ENCODE measurements around the gene HFE. TPM values are rescaled to one million over a fixed set of nuclear protein-coding genes. Genes with fewer than 3 reads are reported as not detected.

The HFE gene
- total RNA-seq, 3 donors from 2014 or later (not counting 1 experiment from before 2014, with no cell fraction given): 1.5 to 2.3 (median 1.8) TPM

DNA sequence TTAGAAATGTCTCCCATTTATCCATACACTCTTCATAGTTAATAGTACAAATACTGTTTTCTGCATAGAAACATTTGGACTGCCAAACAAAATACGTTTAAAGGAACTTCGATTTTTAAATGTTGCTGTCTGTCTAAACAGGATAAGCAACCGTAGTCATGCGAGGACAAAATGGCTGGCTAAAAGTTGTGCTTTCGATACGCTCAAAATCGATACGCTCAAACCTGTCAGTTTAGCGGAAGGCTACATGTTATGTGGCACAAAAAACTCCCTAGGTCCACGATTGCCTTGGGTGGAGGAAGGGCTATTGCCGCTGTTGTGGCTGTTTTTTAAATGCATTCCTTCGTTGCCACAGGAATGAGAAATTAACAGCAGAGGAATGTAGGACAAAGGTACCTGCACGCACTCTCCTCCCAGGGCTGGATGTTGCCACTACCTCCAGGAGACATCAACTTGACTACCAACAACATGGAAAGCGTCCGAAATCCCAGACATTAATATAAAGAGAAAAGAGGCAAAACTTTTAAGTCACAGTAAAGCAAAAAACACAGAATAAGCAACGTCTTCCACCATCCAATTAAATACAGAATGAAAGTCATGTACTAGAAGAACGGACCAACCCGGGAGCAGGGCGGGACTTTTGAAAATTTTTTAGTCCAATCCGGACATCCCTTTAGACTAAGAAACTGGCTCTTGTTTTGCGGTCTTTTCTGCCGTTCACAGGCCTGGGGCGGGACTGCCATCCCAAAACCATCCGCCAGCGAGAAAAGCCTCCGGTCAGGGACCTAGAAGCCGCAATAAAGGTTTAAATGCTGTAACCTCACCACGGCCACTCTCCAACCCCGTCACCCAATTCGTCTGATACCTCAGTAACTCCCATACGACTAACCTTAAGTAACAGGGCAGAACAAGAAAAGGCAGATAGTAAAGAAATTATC, 32.2 kb upstream of the HFE start:
- no peaks in the 10 kb centered on the region for H3K36me3 Mint-ChIP-seq
- H3K27me3 Mint-ChIP-seq (ENCODE audit: low read depth in 2 of 2): no peaks in the 10 kb centered on the region
- peaks cover 19% of the 10 kb centered on the region for H3K4me1 ChIP-seq (ENCODE audit: control insufficient read depth, insufficient read depth, low read length)
- peak overlapping the region; percentile 92 for H3K27ac ChIP-seq (ENCODE audit: low read length)
- H3K4me1 Mint-ChIP-seq: peaks cover 29 to 35% of the 10 kb centered on the region in 2 donors
- H3K9me3 ChIP-seq (ENCODE audit: control insufficient read depth, insufficient read depth, low read length): no peaks in the 10 kb centered on the region
- no peaks in the 10 kb centered on the region for H3K27me3 ChIP-seq (ENCODE audit: control insufficient read depth, insufficient read depth, low read length)
- intact Hi-C loops (cut with micrococcal nuclease): loop anchor here (1.0 to 2.0 kb wide), 5 partner anchors 10 to 104 kb away; a partner anchor contains a TSS
- peak overlapping the region; percentile 78 for H3K4me3 ChIP-seq (ENCODE audit: low read length)
- TF ChIP-seq, protein P1, sequence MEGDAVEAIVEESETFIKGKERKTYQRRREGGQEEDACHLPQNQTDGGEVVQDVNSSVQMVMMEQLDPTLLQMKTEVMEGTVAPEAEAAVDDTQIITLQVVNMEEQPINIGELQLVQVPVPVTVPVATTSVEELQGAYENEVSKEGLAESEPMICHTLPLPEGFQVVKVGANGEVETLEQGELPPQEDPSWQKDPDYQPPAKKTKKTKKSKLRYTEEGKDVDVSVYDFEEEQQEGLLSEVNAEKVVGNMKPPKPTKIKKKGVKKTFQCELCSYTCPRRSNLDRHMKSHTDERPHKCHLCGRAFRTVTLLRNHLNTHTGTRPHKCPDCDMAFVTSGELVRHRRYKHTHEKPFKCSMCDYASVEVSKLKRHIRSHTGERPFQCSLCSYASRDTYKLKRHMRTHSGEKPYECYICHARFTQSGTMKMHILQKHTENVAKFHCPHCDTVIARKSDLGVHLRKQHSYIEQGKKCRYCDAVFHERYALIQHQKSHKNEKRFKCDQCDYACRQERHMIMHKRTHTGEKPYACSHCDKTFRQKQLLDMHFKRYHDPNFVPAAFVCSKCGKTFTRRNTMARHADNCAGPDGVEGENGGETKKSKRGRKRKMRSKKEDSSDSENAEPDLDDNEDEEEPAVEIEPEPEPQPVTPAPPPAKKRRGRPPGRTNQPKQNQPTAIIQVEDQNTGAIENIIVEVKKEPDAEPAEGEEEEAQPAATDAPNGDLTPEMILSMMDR (IDR thresholded peaks at IDR 0.05): no peak
- H3K36me3 ChIP-seq (ENCODE audit: control insufficient read depth, insufficient read depth, low read length): no peaks in the 10 kb centered on the region
- H3K27ac Mint-ChIP-seq: peak overlapping the region; percentile 98 to 99
- peak overlapping the region; percentile 96 for H3K4me3 Mint-ChIP-seq
- DNase-seq (peak; percentile 83 to 92), ATAC-seq (peak; percentile 71 to 82 (median 71))
- H3K9me3 Mint-ChIP-seq: no peaks in the 10 kb centered on the region
- WGBS (ENCODE audit: insufficient coverage): 0% methylated on average over 29 of the region's 31 CpGs

DNA sequence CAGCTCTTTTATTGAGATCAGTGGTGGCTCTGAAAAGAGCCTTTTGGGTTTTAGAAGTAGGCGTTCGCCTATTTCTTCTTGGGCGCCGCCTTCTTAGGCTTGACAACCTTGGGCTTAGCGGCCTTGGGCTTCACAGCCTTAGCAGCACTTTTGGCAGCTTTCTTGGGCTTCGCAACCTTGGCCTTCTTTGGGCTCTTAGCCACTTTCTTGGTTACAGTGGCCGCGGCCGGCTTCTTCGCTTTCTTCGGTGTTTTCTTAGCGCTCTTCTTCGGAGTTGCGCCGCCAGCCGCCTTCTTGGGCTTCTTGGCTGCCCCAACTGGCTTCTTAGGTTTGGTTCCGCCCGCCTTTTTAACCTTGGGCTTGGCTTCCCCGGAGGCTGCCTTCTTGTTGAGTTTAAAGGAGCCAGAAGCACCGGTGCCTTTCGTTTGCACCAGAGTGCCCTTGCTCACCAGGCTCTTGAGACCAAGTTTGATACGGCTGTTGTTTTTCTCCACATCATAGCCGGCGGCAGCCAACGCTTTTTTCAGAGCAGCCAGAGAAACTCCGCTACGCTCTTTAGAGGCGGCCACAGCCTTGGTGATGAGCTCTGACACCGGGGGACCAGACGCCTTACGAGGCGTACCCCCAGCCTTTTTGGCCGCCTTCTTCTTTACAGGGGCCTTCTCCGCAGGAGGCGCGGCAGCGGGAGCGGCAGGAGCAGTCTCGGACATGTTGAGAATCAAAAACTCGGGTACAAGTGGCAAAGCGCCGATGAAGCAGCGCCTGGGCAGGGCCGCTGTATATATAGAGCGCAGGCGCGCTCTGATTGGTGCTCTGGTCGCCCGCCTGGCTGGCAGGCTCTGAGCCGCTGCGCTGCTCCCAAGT, 31.3 kb upstream of the HFE start:
- Histone ChIP-seq H3K27ac (ENCODE audit: low read length) (peak overlapping the region; percentile 92), H3K9me3 (ENCODE audit: control insufficient read depth, insufficient read depth, low read length) (no peaks in the 10 kb centered on the region), H3K4me3 (ENCODE audit: low read length) (peak overlapping the region; percentile 78), H3K36me3 (ENCODE audit: control insufficient read depth, insufficient read depth, low read length) (no peaks in the 10 kb centered on the region), H3K4me1 (ENCODE audit: control insufficient read depth, insufficient read depth, low read length) (peaks cover 19% of the 10 kb centered on the region), H3K27me3 (ENCODE audit: control insufficient read depth, insufficient read depth, low read length) (no peaks in the 10 kb centered on the region)
- under 1% methylated on average over 51 of the region's 51 CpGs for WGBS (ENCODE audit: insufficient coverage)
- no peaks in the 10 kb centered on the region for H3K36me3 Mint-ChIP-seq
- TF ChIP-seq, protein P1 (IDR thresholded peaks at IDR 0.05): no peak
- DNase-seq (peak; percentile 87 to 91), ATAC-seq (peak; percentile 73 to 89 (median 77))
- no peaks in the 10 kb centered on the region for H3K9me3 Mint-ChIP-seq
- intact Hi-C loops (cut with micrococcal nuclease): loop anchor here (1.0 to 2.0 kb wide), 7 partner anchors 11 to 103 kb away; a partner anchor contains a TSS
- peak overlapping the region; percentile 98 to 99 for H3K27ac Mint-ChIP-seq
- H3K27me3 Mint-ChIP-seq (ENCODE audit: low read depth in 2 of 2): no peaks in the 10 kb centered on the region
- H3K4me1 Mint-ChIP-seq: peaks cover 29 to 35% of the 10 kb centered on the region in 2 donors
- H3K4me3 Mint-ChIP-seq: peak overlapping the region; percentile 96

GRCh38 chr6:26056583-26057350, 30.5 kb upstream of the HFE start:
- Mint-ChIP-seq H3K27me3 (ENCODE audit: low read depth in 2 of 2) (no peaks in the 10 kb centered on the region), H3K9me3 (no peaks in the 10 kb centered on the region), H3K4me3 (peak overlapping the region; percentile 96), H3K36me3 (no peaks in the 10 kb centered on the region), H3K27ac (peak overlapping the region; percentile 98 to 99), H3K4me1 (peaks cover 29 to 35% of the 10 kb centered on the region in 2 donors)
- under 1% methylated on average over 12 of the region's 14 CpGs for WGBS (ENCODE audit: insufficient coverage)
- ATAC-seq (no peak), DNase-seq (peak in 1 of 2 donors; percentile 45)
- Histone ChIP-seq H3K4me3 (ENCODE audit: low read length) (peak overlapping the region; percentile 78), H3K4me1 (ENCODE audit: control insufficient read depth, insufficient read depth, low read length) (peaks cover 19% of the 10 kb centered on the region), H3K36me3 (ENCODE audit: control insufficient read depth, insufficient read depth, low read length) (no peaks in the 10 kb centered on the region), H3K27me3 (ENCODE audit: control insufficient read depth, insufficient read depth, low read length) (no peaks in the 10 kb centered on the region), H3K27ac (ENCODE audit: low read length) (peak overlapping the region; percentile 92), H3K9me3 (ENCODE audit: control insufficient read depth, insufficient read depth, low read length) (no peaks in the 10 kb centered on the region)
- intact Hi-C loops (cut with micrococcal nuclease): loop anchor here (1.0 to 2.0 kb wide), 2 partner anchors 23 to 46 kb away; a partner anchor contains a TSS
- TF ChIP-seq, protein P1 (IDR thresholded peaks at IDR 0.05): no peak

All from natural killer cell (primary cell).